Kidney (tissue), 14 donors: ENCODE data around the gene MYO1H. TPM values are rescaled to one million over a fixed set of nuclear protein-coding genes. Genes with fewer than 3 reads are reported as not detected.
A peak's percentile ranks its signal among the peaks of the same experiment; 100 is the strongest.

ENCODE experiments used
- DNase-seq, 5 donors: peaks; one replicate each; pipeline ENCODE4 v3.0.0-alpha.2; 2013 to 2020
- FAIRE-seq: peaks from 2 replicates; lab custom pipeline; 2012; peaks lifted over from hg19 to GRCh38; lab: Jason Lieb, UNC
- H3K27ac ChIP-seq, 2 donors: one replicate each; pipeline ENCODE4 v1.7.0; 2013; ENCODE audit warnings: low read depth in 2 of 2, low read length in 2 of 2, inconsistent platforms in 1 of 2
- H3K27me3 ChIP-seq: one replicate; pipeline ENCODE4 v1.7.1; 2013; ENCODE audit warnings: low read length, inconsistent platforms; ENCODE audit not compliant: control insufficient read depth, insufficient read depth
- H3K36me3 ChIP-seq, 3 donors: one replicate each; pipeline versions ENCODE4 v1.7.0 to v1.7.1; 2013; ENCODE audit warnings: low read length in 3 of 3, control low read depth in 1 of 3, inconsistent platforms in 1 of 3; ENCODE audit not compliant: insufficient read depth in 3 of 3, control insufficient read depth in 2 of 3
- H3K4me1 ChIP-seq, 3 donors: one replicate each; pipeline versions ENCODE4 v1.7.0 to v1.7.1; 2013; ENCODE audit warnings: low read length in 3 of 3, inconsistent platforms in 1 of 3, low read depth in 1 of 3; ENCODE audit not compliant: control insufficient read depth in 2 of 3, insufficient read depth in 2 of 3
- H3K4me3 ChIP-seq, 3 donors: one replicate each; pipeline versions ENCODE4 v1.7.0 to v1.8.1; 2013; ENCODE audit warnings: low read length in 3 of 3, control low read depth in 1 of 3, inconsistent platforms in 1 of 3
- H3K9ac ChIP-seq, 3 donors: one replicate each; pipeline versions ENCODE4 v1.7.0 to v1.7.1; 2013; ENCODE audit warnings: low read length in 3 of 3, control low read depth in 1 of 3, inconsistent platforms in 1 of 3
- H3K9me3 ChIP-seq, 3 donors: one replicate each; pipeline versions ENCODE4 v1.7.0 to v1.7.1; 2013; ENCODE audit warnings: low read length in 3 of 3, control low read depth in 1 of 3, inconsistent platforms in 1 of 3; ENCODE audit not compliant: control insufficient read depth in 2 of 3, insufficient read depth in 1 of 3
- intact Hi-C: fragments of 100-400 bp; cut with DNase I; formaldehyde crosslinking; loops from one replicate; pipeline ENCODE4 v1.11.1; 2022
- polyA plus RNA-seq: library from polyadenylated mRNA; stranded (reverse); fragments of 350-450 nt; fragmentation: Illumina TruSeq; extraction: RNeasy Lipid Tissue Mini Kit (QIAGEN cat#74804); gene quantifications from one replicate; pipeline ENCODE4 v1.2.3, GENCODE V29; 2014; ENCODE audit warnings: low read depth, low replicate concordance; ENCODE audit not compliant: insufficient read depth
- total RNA-seq: library from RNA; stranded (reverse); fragmentation: NEBNext Ultra II Directional; extraction: Animal tissue kit (Norgen Biotek cat#: 25700); gene quantifications from one replicate; pipeline ENCODE4 v1.2.1, GENCODE V29; 2021
- TF ChIP-seq, protein P1 (sequence below): IDR thresholded peaks from 3 replicates; pipeline ENCODE4 v1.5.1; 2012; ENCODE audit warnings: mild to moderate bottlenecking, moderate library complexity, borderline replicate concordance; ENCODE audit not compliant: insufficient read depth; ENCODE audit errors: extremely low read depth
- donor health status: control.
- donor health status: control.
- donor health status: control.
- donor health status: control.
- donor health status: control.
- donor health status: DM: yes; HTN: yes; CAD: no.
- donor health status: Normal renal cell carcinoma (clear cell type).

MYO1H gene
- total and polyA plus RNA-seq, 2 donors from 2014 or later = 0.56 TPM; not detected in 1

DNA sequence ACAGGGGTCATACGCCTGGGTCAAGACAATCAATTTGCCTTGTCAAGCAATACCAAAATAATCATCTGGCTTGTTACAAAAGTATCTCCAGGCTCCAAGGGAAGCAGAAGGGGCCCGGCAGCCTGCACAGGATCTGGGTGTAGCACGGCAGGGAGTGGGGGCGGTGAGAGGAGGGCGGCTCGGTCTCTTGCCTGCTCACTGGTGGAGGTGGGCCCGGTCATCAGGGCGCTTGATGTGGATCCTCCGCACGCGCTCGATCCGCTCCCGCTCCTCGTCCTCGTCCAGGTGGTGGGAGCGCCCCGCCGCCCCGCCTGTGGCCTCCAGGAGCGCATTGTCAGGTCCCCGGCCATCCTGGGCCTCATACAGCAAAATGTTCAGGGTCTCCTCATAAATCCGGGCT is 103.7 kb downstream of the MYO1H start:
- H3K27ac ChIP-seq = no peak overlapping the region
- FAIRE-seq = no peak
- no peak overlapping the region for H3K9ac ChIP-seq
- peaks cover 0 to 4% (median 0%) of the 10 kb centered on the region in 3 donors for H3K4me1 ChIP-seq
- H3K36me3 ChIP-seq = peaks cover 4 to 49% (median 33%) of the 10 kb centered on the region in 3 donors
- no peak for DNase-seq
- no peaks in the 10 kb centered on the region for H3K9me3 ChIP-seq
- no peaks in the 10 kb centered on the region for H3K27me3 ChIP-seq
- intact Hi-C loops = no loop called here
- TF ChIP-seq, protein P1, sequence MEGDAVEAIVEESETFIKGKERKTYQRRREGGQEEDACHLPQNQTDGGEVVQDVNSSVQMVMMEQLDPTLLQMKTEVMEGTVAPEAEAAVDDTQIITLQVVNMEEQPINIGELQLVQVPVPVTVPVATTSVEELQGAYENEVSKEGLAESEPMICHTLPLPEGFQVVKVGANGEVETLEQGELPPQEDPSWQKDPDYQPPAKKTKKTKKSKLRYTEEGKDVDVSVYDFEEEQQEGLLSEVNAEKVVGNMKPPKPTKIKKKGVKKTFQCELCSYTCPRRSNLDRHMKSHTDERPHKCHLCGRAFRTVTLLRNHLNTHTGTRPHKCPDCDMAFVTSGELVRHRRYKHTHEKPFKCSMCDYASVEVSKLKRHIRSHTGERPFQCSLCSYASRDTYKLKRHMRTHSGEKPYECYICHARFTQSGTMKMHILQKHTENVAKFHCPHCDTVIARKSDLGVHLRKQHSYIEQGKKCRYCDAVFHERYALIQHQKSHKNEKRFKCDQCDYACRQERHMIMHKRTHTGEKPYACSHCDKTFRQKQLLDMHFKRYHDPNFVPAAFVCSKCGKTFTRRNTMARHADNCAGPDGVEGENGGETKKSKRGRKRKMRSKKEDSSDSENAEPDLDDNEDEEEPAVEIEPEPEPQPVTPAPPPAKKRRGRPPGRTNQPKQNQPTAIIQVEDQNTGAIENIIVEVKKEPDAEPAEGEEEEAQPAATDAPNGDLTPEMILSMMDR = no peak
- no peak overlapping the region for H3K4me3 ChIP-seq

DNA sequence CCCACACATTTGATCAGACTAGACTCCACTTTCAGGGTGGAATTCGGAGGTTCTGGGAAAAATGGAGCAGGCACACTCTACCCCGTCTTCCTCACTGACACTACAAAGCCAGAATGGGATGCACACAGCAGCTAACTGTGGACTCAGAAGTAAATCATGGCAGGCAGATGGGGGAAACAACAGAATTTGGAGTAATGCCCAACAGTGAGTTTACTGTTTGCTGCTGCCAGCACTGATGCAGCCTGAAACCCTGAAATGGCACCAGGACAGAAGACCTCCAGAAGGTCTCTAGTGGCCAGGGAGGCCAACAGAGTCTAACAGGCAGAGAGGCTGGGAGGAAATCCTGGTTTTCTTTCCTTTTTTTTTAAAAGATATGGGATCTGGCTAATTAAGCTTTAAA is 104.8 kb downstream of the MYO1H start:
- FAIRE-seq = no peak
- TF ChIP-seq, protein P1 = no peak

DNA sequence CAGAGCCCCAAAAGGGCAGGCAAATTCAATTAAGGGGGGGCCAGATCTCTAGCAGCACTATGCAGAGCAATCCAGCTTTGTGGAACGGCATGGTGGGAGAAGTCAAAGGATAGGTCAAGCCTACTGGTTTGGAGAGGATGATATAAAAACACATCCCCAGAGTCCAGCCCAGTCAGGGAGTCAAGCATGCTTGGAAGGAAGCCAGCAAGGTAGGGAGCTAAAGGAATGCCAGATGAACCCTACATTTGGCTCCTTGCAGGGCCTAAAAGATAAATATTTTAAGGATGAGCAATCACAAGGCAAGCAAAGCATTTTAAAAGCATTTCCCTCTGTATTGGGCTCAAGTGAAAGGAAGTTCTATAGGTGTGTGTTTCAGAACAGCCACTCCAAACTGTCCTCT is 108.0 kb downstream of the MYO1H start:
- DNase-seq = no peak
- Histone ChIP-seq H3K36me3 (peaks cover 11 to 61% (median 38%) of the 10 kb centered on the region in 3 donors), H3K27ac (no peak overlapping the region), H3K4me1 (peaks cover 0 to 9% (median 7%) of the 10 kb centered on the region in 3 donors), H3K9ac (no peak overlapping the region), H3K4me3 (no peak overlapping the region), H3K9me3 (no peaks in the 10 kb centered on the region), H3K27me3 (no peaks in the 10 kb centered on the region)
- intact Hi-C loops = no loop called here
- no peak for FAIRE-seq
- TF ChIP-seq, protein P1 = no peak

More for the DNA sequence above, 104.8 kb downstream of the MYO1H start:
- intact Hi-C loops = no loop called here
- H3K4me3 ChIP-seq = no peak overlapping the region
- H3K4me1 ChIP-seq = peaks cover 0 to 4% (median 0%) of the 10 kb centered on the region in 3 donors
- no peak for DNase-seq
- no peaks in the 10 kb centered on the region for H3K27me3 ChIP-seq
- H3K9ac ChIP-seq = no peak overlapping the region
- no peak overlapping the region for H3K27ac ChIP-seq
- H3K9me3 ChIP-seq = no peaks in the 10 kb centered on the region
- H3K36me3 ChIP-seq = peaks cover 11 to 49% (median 34%) of the 10 kb centered on the region in 3 donors

DNA sequence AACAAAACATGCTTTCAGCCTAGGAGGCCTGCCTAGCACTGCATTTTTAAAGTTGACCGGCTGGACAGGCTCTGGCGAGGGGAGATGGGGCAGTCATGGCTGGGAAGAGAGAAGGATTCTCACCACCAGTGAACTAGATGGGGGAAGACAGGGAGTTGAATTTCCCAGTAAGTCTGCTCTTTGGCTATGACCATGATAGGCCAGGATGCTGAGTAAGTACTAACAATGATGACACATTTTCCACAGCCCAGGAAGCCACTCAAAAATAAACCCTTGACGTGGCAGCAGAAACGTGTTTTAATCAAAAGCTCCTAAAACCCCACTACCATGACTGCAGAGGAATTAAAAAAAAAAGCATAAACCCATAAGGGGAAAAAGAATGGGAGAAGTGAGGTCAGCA is 110.4 kb downstream of the MYO1H start:
- H3K9me3 ChIP-seq = no peaks in the 10 kb centered on the region
- TF ChIP-seq, protein P1 = no peak
- no peak for FAIRE-seq
- no peaks in the 10 kb centered on the region for H3K27me3 ChIP-seq
- peak overlapping the region in 1 of 2 donors; percentile 26 for H3K27ac ChIP-seq
- no peak overlapping the region for H3K4me3 ChIP-seq
- peaks cover 9 to 55% (median 28%) of the 10 kb centered on the region in 3 donors for H3K36me3 ChIP-seq
- no peak overlapping the region for H3K9ac ChIP-seq
- DNase-seq = no peak
- intact Hi-C loops = no loop called here
- H3K4me1 ChIP-seq = peaks cover 4 to 33% (median 26%) of the 10 kb centered on the region in 3 donors
